ENCODE data around the gene FAM163B. TPM values are rescaled to one million over a fixed set of nuclear protein-coding genes. Genes with fewer than 3 reads are reported as not detected.

The FAM163B gene
- total and polyA plus RNA-seq, 9 of the 15 experiments (the other 6 are each of a cell fraction or from before 2014, with no cell fraction given): not detected

DNA sequence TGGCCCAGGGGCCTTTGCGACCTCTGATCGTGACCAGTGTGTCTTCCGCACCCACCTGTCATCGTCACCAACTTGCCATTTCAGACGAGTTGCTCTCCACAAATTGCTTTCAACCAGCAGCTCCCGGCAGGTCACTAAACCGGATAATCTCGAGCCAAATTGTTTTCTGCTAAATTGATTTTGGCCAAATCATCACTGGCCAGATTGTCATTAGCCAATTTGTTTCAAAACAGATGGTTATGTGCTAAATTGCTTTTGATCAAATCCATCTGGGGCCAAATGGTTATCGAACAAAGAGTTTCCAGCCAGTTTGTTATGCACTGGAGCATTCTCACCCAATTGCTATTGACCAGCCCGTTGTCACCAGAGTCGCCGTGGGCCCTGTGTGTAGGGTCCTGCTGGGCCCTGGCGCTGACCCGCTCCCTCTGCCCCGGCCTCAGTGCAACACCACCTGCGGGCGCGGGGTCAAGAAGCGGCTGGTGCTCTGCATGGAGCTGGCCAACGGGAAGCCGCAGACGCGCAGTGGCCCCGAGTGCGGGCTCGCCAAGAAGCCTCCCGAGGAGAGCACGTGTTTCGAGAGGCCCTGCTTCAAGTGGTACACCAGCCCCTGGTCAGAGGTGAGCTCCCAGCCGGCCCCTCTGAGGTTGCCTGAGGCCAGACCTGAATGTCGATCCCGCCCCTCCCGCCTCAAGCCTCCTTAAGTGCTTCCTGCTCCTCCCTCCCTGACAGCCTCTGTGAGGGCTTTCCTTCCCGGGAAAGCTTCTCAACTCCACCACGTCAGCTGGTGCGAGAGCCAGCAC, 39.1 kb downstream of the FAM163B start:
- WGBS (ENCODE audit: insufficient coverage, low coverage, missing lambda C conversion rate): 3% methylated on average over 34 of the region's 36 CpGs
- ATAC-seq (no peak; the same call in 1 of the 3 replicates), FAIRE-seq (no peak), DNase-seq (ENCODE audit: extremely low read depth in 1 of 4, low spot score in 3 of 4) (no peak)
- no peak overlapping the region for H3K27ac ChIP-seq (ENCODE audit: extremely low read depth, low read depth, low read length)
- peaks cover 13% of the 10 kb centered on the region; the same call in 1 of the 2 replicates for H4K20me1 ChIP-seq (replicated peaks; ENCODE audit: control insufficient read depth, insufficient read depth, low read length)
- H3K4me1 ChIP-seq (replicated peaks in 1 of 2; ENCODE audit: control insufficient read depth in 2 of 2, insufficient read depth in 2 of 2, low read length in 2 of 2): peaks cover 0 to 8% of the 10 kb centered on the region in 2 experiments; a peak in 2 of 5 replicates
- H3K27me3 ChIP-seq (ENCODE audit: control insufficient read depth in 2 of 2, insufficient read depth in 2 of 2, low read length in 2 of 2): peaks cover 22 to 87% of the 10 kb centered on the region in 2 experiments; a peak in 4 of 5 replicates
- no peaks in the 10 kb centered on the region for H3K9me3 ChIP-seq (replicated peaks; ENCODE audit: control insufficient read depth, insufficient read depth, low read depth, low read length)
- no TSS peak for BruUV-seq (replicated peaks)
- H3K4me3 ChIP-seq: no peak overlapping the region
- ChIA-PET CTCF (ENCODE audit: low intra/inter-chr PET ratio) (no interaction called here), POLR2A (interaction anchor here (0.6 kb wide), 1 partner anchor 447 kb away, joined by 3 read pairs; no protein-coding TSS in a partner anchor)
- no peak overlapping the region for H3K4me2 ChIP-seq (ENCODE audit: insufficient read depth, low read length)
- intact Hi-C loops (cut with micrococcal nuclease): no loop called here
- no peak overlapping the region for H3K9ac ChIP-seq (ENCODE audit: insufficient read depth in 1 of 2, low read depth in 2 of 2, low read length in 2 of 2)
- no peak for TF ChIP-seq ZNF217 (CRISPR knock-in tag; IDR thresholded peaks at IDR 0.05)
- TF ChIP-seq BRF1 (IDR thresholded peaks at IDR 0.05; ENCODE audit: borderline replicate concordance, extremely low read depth, insufficient read length): no peak
- TF ChIP-seq, protein P1, sequence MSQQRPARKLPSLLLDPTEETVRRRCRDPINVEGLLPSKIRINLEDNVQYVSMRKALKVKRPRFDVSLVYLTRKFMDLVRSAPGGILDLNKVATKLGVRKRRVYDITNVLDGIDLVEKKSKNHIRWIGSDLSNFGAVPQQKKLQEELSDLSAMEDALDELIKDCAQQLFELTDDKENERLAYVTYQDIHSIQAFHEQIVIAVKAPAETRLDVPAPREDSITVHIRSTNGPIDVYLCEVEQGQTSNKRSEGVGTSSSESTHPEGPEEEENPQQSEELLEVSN (IDR thresholded peaks at IDR 0.05; ENCODE audit: borderline replicate concordance in 1 of 2, extremely low read depth in 1 of 2, insufficient read depth in 1 of 2, insufficient read length in 1 of 2, low read depth in 1 of 2, low read length in 1 of 2, poor library complexity in 1 of 2, severe bottlenecking in 1 of 2): peak in 1 of 2 experiments; percentile 11
- TF ChIP-seq, protein P2, sequence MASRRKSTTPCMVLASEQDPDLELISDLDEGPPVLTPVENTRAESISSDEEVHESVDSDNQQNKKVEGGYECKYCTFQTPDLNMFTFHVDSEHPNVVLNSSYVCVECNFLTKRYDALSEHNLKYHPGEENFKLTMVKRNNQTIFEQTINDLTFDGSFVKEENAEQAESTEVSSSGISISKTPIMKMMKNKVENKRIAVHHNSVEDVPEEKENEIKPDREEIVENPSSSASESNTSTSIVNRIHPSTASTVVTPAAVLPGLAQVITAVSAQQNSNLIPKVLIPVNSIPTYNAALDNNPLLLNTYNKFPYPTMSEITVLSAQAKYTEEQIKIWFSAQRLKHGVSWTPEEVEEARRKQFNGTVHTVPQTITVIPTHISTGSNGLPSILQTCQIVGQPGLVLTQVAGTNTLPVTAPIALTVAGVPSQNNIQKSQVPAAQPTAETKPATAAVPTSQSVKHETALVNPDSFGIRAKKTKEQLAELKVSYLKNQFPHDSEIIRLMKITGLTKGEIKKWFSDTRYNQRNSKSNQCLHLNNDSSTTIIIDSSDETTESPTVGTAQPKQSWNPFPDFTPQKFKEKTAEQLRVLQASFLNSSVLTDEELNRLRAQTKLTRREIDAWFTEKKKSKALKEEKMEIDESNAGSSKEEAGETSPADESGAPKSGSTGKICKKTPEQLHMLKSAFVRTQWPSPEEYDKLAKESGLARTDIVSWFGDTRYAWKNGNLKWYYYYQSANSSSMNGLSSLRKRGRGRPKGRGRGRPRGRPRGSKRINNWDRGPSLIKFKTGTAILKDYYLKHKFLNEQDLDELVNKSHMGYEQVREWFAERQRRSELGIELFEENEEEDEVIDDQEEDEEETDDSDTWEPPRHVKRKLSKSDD (conservative IDR thresholded peaks at IDR 0.05; ENCODE audit: low read length): no peak
- TF ChIP-seq, protein P3, sequence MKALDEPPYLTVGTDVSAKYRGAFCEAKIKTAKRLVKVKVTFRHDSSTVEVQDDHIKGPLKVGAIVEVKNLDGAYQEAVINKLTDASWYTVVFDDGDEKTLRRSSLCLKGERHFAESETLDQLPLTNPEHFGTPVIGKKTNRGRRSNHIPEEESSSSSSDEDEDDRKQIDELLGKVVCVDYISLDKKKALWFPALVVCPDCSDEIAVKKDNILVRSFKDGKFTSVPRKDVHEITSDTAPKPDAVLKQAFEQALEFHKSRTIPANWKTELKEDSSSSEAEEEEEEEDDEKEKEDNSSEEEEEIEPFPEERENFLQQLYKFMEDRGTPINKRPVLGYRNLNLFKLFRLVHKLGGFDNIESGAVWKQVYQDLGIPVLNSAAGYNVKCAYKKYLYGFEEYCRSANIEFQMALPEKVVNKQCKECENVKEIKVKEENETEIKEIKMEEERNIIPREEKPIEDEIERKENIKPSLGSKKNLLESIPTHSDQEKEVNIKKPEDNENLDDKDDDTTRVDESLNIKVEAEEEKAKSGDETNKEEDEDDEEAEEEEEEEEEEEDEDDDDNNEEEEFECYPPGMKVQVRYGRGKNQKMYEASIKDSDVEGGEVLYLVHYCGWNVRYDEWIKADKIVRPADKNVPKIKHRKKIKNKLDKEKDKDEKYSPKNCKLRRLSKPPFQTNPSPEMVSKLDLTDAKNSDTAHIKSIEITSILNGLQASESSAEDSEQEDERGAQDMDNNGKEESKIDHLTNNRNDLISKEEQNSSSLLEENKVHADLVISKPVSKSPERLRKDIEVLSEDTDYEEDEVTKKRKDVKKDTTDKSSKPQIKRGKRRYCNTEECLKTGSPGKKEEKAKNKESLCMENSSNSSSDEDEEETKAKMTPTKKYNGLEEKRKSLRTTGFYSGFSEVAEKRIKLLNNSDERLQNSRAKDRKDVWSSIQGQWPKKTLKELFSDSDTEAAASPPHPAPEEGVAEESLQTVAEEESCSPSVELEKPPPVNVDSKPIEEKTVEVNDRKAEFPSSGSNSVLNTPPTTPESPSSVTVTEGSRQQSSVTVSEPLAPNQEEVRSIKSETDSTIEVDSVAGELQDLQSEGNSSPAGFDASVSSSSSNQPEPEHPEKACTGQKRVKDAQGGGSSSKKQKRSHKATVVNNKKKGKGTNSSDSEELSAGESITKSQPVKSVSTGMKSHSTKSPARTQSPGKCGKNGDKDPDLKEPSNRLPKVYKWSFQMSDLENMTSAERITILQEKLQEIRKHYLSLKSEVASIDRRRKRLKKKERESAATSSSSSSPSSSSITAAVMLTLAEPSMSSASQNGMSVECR (CRISPR knock-in tag; IDR thresholded peaks at IDR 0.05): no peak
- no peak for TF ChIP-seq CREM (IDR thresholded peaks at IDR 0.05; ENCODE audit: low read depth)
- TF ChIP-seq, protein P4, sequence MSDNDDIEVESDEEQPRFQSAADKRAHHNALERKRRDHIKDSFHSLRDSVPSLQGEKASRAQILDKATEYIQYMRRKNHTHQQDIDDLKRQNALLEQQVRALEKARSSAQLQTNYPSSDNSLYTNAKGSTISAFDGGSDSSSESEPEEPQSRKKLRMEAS (CRISPR knock-in tag; IDR thresholded peaks at IDR 0.05): 0 out of 2 replicates have a peak, but pooled peaks have one; percentile 14
- H3K79me2 ChIP-seq (ENCODE audit: control insufficient read depth, insufficient read depth, low read length): no peaks in the 10 kb centered on the region
- no peaks in the 10 kb centered on the region for H3K36me3 ChIP-seq (ENCODE audit: control insufficient read depth, insufficient read depth, low read length)
- H2AFZ ChIP-seq (ENCODE audit: low read depth, low read length): no peak overlapping the region
- no peaks in the 10 kb centered on the region for H3K9me1 ChIP-seq (ENCODE audit: control insufficient read depth, insufficient read depth, low read length)
- in situ Hi-C loops (cut with MboI): no loop called here

Measured in K562 (cell line).